Activated CD4-positive, alpha-beta T cell treated with anti-CD3 and anti-CD28 coated beads for 24 hours (primary cell): ENCODE data around the gene EWSR1.
"Not testable (repeated sequence)": the region's sequence is repeated elsewhere in the genome, so short reads cannot be mapped to it uniquely, and the experiment has no call there.

Experiments used
- DNase-seq, 2 donors: peaks; one replicate each; pipeline ENCODE4 v3.0.0-alpha.2; 2020; ENCODE audit warnings: low read depth in 2 of 2

EWSR1 gene

GRCh38 chr22:29267858-29268510 is at the start of gene EWSR1, which contains the start of gene RHBDD3:
Gene EWSR1, plus strand, starts transcription at chr22:29268268. Its CDS starts 69 bp downstream, at chr22:29268337.
Gene RHBDD3, minus strand, starts transcription at chr22:29267981. Its CDS starts 2,355 bp downstream, at chr22:29265626.
- peak; percentile 93 to 95 for DNase-seq

- no peak for DNase-seq
Measured at GRCh38 chr22:29218758-29219408, 49.2 kb upstream of the EWSR1 start.

GRCh38 chr22:29219409-29219782 is 48.7 kb upstream of the EWSR1 start:
- not testable (repeated sequence) for DNase-seq

GRCh38 chr22:29219881-29220670 is 48.0 kb upstream of the EWSR1 start:
- DNase-seq: no peak

GRCh38 chr22:29224121-29224858 is 43.8 kb upstream of the EWSR1 start:
- no peak for DNase-seq

GRCh38 chr22:29224859-29225410 is 43.1 kb upstream of the EWSR1 start:
- DNase-seq: no peak

- no peak for DNase-seq
Measured at GRCh38 chr22:29225422-29226090, 42.5 kb upstream of the EWSR1 start.

GRCh38 chr22:29226351-29226981 is 41.6 kb upstream of the EWSR1 start:
- no peak for DNase-seq

GRCh38 chr22:29230972-29231875 is 36.8 kb upstream of the EWSR1 start:
- DNase-seq: no peak

GRCh38 chr22:29231971-29232959 is 35.8 kb upstream of the EWSR1 start:
- DNase-seq: no peak

- no peak for DNase-seq
Measured at GRCh38 chr22:29233277-29233877, 34.7 kb upstream of the EWSR1 start.

- DNase-seq: not testable (repeated sequence)
Measured at GRCh38 chr22:29240481-29240880, 27.6 kb upstream of the EWSR1 start.

- no peak for DNase-seq
Measured at GRCh38 chr22:29243874-29244446, 24.1 kb upstream of the EWSR1 start.

GRCh38 chr22:29244785-29245625 is 23.1 kb upstream of the EWSR1 start:
- DNase-seq: no peak

- DNase-seq: peak; percentile 50 to 55
Measured at GRCh38 chr22:29245626-29246385, 22.3 kb upstream of the EWSR1 start.

- not testable (repeated sequence) for DNase-seq
Measured at GRCh38 chr22:29247891-29248290, 20.2 kb upstream of the EWSR1 start.
